Heart left ventricle (tissue), 16 donors: ENCODE measurements around the gene ULK1. TPM values are rescaled to one million over a fixed set of nuclear protein-coding genes. Genes with fewer than 3 reads are reported as not detected.

ENCODE experiments used
- ATAC-seq, 4 donors: fragments of 200-7000 bp; cut with Tn5 transposase; one replicate each; pipeline ENCODE4 v1.9.1; 2020 to 2022; ENCODE audit warnings: moderate library complexity in 4 of 4, mild to moderate bottlenecking in 3 of 4, moderate number of reproducible peaks in 1 of 4
- DNase-seq, 5 donors: peaks; one replicate each; pipeline ENCODE4 v3.0.0-alpha.2; 2020
- H3K27ac ChIP-seq, 12 donors: fragments of 200-600 bp; sonication (generic) in 4 of 12; one replicate each; pipeline versions ENCODE4 v1.5.0 to v1.8.0; 2016 to 2022; ENCODE audit warnings: mild to moderate bottlenecking in 2 of 12
- H3K27me3 ChIP-seq, 9 donors: fragments of 200-600 bp; sonication (generic) in 2 of 9; one replicate each; pipeline versions ENCODE4 v1.5.1 to v1.8.0; 2016 to 2022; ENCODE audit warnings: mild to moderate bottlenecking in 3 of 9
- H3K36me3 ChIP-seq, 9 donors: fragments of 200-600 bp; sonication (generic) in 2 of 9; one replicate each; pipeline versions ENCODE4 v1.5.0 to v1.8.0; 2018 to 2022; ENCODE audit warnings: mild to moderate bottlenecking in 2 of 9
- H3K4me1 ChIP-seq, 12 donors: fragments of 200-600 bp; sonication (generic) in 4 of 12; one replicate each; pipeline versions ENCODE4 v1.5.0 to v1.8.0; 2016 to 2022; ENCODE audit warnings: mild to moderate bottlenecking in 3 of 12
- H3K4me3 ChIP-seq, 12 donors: fragments of 200-600 bp; sonication (generic) in 4 of 12; one replicate each; pipeline versions ENCODE4 v1.5.0 to v1.8.0; 2017 to 2022; ENCODE audit warnings: mild to moderate bottlenecking in 9 of 12, moderate library complexity in 4 of 12
- H3K9me3 ChIP-seq, 12 donors: fragments of 200-600 bp; sonication (generic) in 4 of 12; one replicate each; pipeline versions ENCODE4 v1.5.0 to v1.8.0; 2016 to 2022; ENCODE audit warnings: mild to moderate bottlenecking in 1 of 12
- POLR2A ChIP-seq, 2 donors: fragments of 450-650 bp; IDR thresholded peaks; one replicate each; pipeline ENCODE4 v1.6.1; 2017; ENCODE audit warnings: antibody characterized with exemption in 2 of 2, mild to moderate bottlenecking in 2 of 2, moderate library complexity in 2 of 2
- WGBS, 4 donors: extraction: QIAGEN DNeasy Blood & Tissue Kit in 2 of 4; methylation state at CpG; one replicate each; pipeline versions ENCODE4 v1.1.5 to v1.1.7; 2013 to 2018; 5-methylcytosine and 5-hydroxymethylcytosine counted together
- intact Hi-C, 10 donors: fragments of 100-400 bp; cut with DNase I; formaldehyde crosslinking; loops; one replicate each; pipeline versions ENCODE4 v1.11.1 to v1.14.2; 2022
- polyA plus RNA-seq, 2 donors: library from polyadenylated mRNA; stranded (reverse); fragments of 200-250 nt; gene quantifications; one replicate each; pipeline ENCODE4 v1.2.3, GENCODE V29; 2013
- total RNA-seq, 9 donors: library from RNA; depleted of rRNA in 2 of 9; stranded (reverse); fragments of >200 nt in 2 of 9; fragmentation: NEBNext Ultra II Directional in 3 of 9; extraction: Animal tissue kit (Norgen Biotek cat#: 25700) in 3 of 9; gene quantifications; one replicate each; pipeline versions ENCODE4 v1.1.0 to v1.2.4, GENCODE V29; 2016 to 2023
- TF ChIP-seq, protein P1 (sequence below), 12 donors: fragments of 200-600 bp; sonication (generic) in 4 of 12; IDR thresholded peaks; one replicate each; pipeline versions ENCODE4 v1.5.0 to v1.8.0; 2018 to 2022; ENCODE audit warnings: antibody characterized with exemption in 12 of 12, mild to moderate bottlenecking in 5 of 12
- donor health status: ischemic (EF 13 %, LVEDD 7.1; RV severe dilation, severe dysfunction).
- donor health status: healthy with polysubstance abuse.
- donor health status: DM: no; HTN: yes; CAD: no.
- donor health status: DM: no; HTN: no; CAD: no.
- donor health status: ischemic (EF 25% LVEDD 6.9; RV normal size, moderate dysfunction).
- donor health status: ischemic (EF 25% LVEDD 5.7; RV mildly dilated, moderate dysfunction).
- donor health status: healthy.
- donor health status: DM: yes; HTN: yes; CAD: no.
- donor health status: ischemic (EF 35%, LVEDD 5.7; RV mildly dilated, moderate dysfunction).
- donor health status: nonischemic (EF 11% LVEDD 7.7; RV severe dilation, severe dysfunction).
- donor health status: DM: yes; HTN: yes; CAD: no.
- donor health status: PGD.
- donor health status: ischemic (EF 29% LVEDD 5.4; RV normal size, mild dysfunction).
- donor health status: nonischemic (EF 23%, LVEDD 6.1; RV moderate dilation, normal function).

The ULK1 gene
- total and polyA plus RNA-seq, 11 donors, result 21.9 to 56.0 (median 41.8) TPM

DNA sequence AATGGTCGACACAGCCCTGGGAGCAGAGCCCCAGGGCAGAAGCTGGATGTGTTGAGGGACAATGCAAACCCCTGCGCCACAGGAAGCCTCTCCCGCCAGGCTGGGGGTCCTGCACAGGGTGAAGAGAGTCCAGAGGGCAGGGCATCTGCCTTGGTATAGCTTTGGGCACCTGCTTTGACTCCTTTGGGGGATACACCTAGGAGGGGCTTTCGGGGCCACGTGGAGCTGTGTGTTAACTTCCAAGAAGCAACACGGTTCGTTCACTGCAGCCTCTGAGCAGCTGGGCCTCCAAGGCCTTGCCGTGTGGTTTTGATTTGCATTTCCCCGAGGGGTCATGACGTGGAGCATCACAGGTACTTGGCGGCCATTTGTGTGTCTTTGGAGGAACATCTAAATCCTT is 28.8 kb downstream of the ULK1 start:
- TF ChIP-seq, protein P1, sequence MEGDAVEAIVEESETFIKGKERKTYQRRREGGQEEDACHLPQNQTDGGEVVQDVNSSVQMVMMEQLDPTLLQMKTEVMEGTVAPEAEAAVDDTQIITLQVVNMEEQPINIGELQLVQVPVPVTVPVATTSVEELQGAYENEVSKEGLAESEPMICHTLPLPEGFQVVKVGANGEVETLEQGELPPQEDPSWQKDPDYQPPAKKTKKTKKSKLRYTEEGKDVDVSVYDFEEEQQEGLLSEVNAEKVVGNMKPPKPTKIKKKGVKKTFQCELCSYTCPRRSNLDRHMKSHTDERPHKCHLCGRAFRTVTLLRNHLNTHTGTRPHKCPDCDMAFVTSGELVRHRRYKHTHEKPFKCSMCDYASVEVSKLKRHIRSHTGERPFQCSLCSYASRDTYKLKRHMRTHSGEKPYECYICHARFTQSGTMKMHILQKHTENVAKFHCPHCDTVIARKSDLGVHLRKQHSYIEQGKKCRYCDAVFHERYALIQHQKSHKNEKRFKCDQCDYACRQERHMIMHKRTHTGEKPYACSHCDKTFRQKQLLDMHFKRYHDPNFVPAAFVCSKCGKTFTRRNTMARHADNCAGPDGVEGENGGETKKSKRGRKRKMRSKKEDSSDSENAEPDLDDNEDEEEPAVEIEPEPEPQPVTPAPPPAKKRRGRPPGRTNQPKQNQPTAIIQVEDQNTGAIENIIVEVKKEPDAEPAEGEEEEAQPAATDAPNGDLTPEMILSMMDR (IDR thresholded peaks at IDR 0.05), result no peak
- no peak for TF ChIP-seq POLR2A (IDR thresholded peaks at IDR 0.05)
- ATAC-seq (no peak), DNase-seq (peak in 1 of 5 donors; percentile 33)
- WGBS, 4 donors, result 88 to 93% (median 90%) methylated on average over 11 of the region's 11 CpGs
- intact Hi-C loops, result loop anchor here in 1 of 10 donors (2.0 kb wide), 1 partner anchor 18 kb away; no protein-coding TSS in a partner anchor
- Histone ChIP-seq H3K36me3 (peaks cover 0 to 41% (median 31%) of the 10 kb centered on the region in 9 donors), H3K27me3 (no peaks in the 10 kb centered on the region), H3K4me1 (peaks cover 0 to 32% (median 9%) of the 10 kb centered on the region in 12 donors), H3K27ac (peak overlapping the region in 6 of 12 donors; percentile 0 to 81 (median 70)), H3K4me3 (no peak overlapping the region), H3K9me3 (no peaks in the 10 kb centered on the region)

DNA sequence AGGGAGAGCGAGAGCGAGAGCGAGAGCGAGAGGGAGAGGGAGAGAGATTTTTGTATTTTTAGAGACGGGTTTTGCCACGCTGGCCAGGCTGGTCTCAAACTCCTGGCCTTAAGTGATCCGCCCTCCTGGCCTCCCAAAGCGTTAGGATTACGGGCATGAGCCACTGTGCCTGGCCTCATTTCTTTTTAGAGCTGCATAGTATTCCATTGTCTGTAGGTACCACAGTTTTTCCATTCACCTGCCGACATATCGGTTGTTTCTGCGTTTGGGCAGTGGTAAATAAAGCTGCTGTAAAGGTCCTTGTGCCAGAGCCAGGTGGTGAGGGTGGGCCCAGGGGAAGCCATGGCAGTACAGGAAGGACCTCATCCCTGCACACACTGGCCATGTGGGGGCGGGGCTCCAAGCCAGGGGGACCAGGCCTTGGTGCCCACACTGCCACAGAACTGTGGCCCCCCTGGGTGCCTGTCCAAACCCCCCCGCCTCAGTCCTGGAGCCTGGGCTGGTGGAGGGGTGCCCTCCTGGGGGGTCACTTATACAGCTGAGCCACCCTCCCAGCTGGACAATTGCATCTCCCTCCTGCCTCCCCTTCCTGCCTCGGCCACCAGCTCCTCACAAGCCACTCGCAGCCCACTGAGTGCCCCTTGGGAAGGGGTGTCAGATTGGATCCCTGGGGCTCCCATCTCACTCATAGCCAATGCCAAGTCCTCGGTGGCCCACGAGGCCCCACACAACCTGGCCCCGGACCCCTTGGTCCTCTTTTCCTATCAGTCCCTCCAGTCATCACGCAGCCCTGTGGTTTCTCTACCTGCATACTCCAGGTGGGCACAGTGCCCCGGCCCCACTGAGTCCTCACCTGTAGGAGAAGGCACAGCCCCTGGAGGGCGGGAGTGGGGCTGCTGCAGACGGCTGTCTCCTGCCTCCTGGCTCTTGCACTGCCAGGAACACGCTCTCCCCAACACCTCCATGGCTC is 33.0 kb downstream of the ULK1 start:
- Histone ChIP-seq H3K9me3 (no peaks in the 10 kb centered on the region), H3K27me3 (no peaks in the 10 kb centered on the region), H3K4me3 (no peak overlapping the region), H3K4me1 (peaks cover 0 to 40% (median 16%) of the 10 kb centered on the region in 12 donors), H3K36me3 (peaks cover 0 to 22% (median 9%) of the 10 kb centered on the region in 9 donors), H3K27ac (peak overlapping the region in 2 of 12 donors; percentile 90 to 94)
- TF ChIP-seq, protein P1 (IDR thresholded peaks at IDR 0.05), result no peak
- no peak for TF ChIP-seq POLR2A (IDR thresholded peaks at IDR 0.05)
- ATAC-seq, result no peak
- WGBS, 4 donors, result 80 to 94% (median 90%) methylated on average over 23 to 24 of the region's 24 CpGs
- intact Hi-C loops, result loop anchor here in 6 of 10 donors (2.0 kb wide), 3 partner anchors 21 to 33 kb away; partner anchors contain the start of genes EP400 (in 2 of the 6) and ULK1 (in 2 of the 6)
- DNase-seq, result peak in 2 of 5 donors; percentile 26 to 46

- ATAC-seq (peak in 1 of 4 donors; percentile 14), DNase-seq (peak in 2 of 5 donors; percentile 24 to 50)
- Histone ChIP-seq H3K4me3 (peak overlapping the region; percentile 62 to 94 (median 82)), H3K9me3 (no peaks in the 10 kb centered on the region), H3K27me3 (no peaks in the 10 kb centered on the region), H3K4me1 (peaks cover 0 to 34% (median 16%) of the 10 kb centered on the region in 12 donors), H3K27ac (peak overlapping the region; percentile 86 to 97 (median 92)), H3K36me3 (peaks cover 0 to 25% (median 16%) of the 10 kb centered on the region in 9 donors)
- WGBS, 4 donors, result 33 to 42% (median 38%) methylated on average over 33 of the region's 33 CpGs
- intact Hi-C loops, result loop anchor here in 6 of 10 donors (2.0 kb wide), 3 partner anchors 21 to 33 kb away; partner anchors contain the start of genes EP400 (in 2 of the 6) and ULK1 (in 2 of the 6)
- TF ChIP-seq, protein P1 (IDR thresholded peaks at IDR 0.05), result no peak
- TF ChIP-seq POLR2A (IDR thresholded peaks at IDR 0.05), result no peak
These were observed 33.8 kb downstream of the ULK1 start for GRCh38 chr12:131928080-131928710.
